Tibial artery (tissue), 4 donors: Measurements from ENCODE around the gene WARS2.

Source experiments
- DNase-seq, 2 donors: peaks; one replicate each; pipeline ENCODE4 v3.0.0-alpha.2; 2019
- H3K27ac ChIP-seq, 2 donors: fragments of 200-600 bp; sonication (generic) in 1 of 2; 1 replicate in 1 of 2; 2 replicates in 1 of 2; pipeline ENCODE4 v1.5.1; 2018 to 2019; ENCODE audit warnings: mild to moderate bottlenecking in 1 of 2
- H3K27me3 ChIP-seq, 2 donors: fragments of 200-600 bp; sonication (generic) in 1 of 2; one replicate each; pipeline versions ENCODE4 v1.5.1 to v1.6.0; 2016 to 2019
- H3K36me3 ChIP-seq, 3 donors: fragments of 200-600 bp; sonication (generic) in 2 of 3; one replicate each; pipeline ENCODE4 v1.5.1; 2016 to 2019; ENCODE audit warnings: mild to moderate bottlenecking in 2 of 3
- H3K4me1 ChIP-seq, 4 donors: fragments of 200-600 bp; sonication (generic) in 2 of 4; 1 replicate in 3 of 4; 2 replicates in 1 of 4; pipeline ENCODE4 v1.5.1; 2016 to 2019
- H3K4me3 ChIP-seq, 2 donors: fragments of 200-600 bp; sonication (generic) in 1 of 2; 1 replicate in 1 of 2; 2 replicates in 1 of 2; pipeline ENCODE4 v1.5.1; 2018 to 2019; ENCODE audit warnings: mild to moderate bottlenecking in 2 of 2
- H3K9me3 ChIP-seq, 3 donors: fragments of 200-600 bp; sonication (generic) in 1 of 3; one replicate each; pipeline ENCODE4 v1.5.1; 2016 to 2019
- intact Hi-C: fragments of 100-400 bp; cut with DNase I; formaldehyde crosslinking; loops from one replicate; pipeline ENCODE4 v1.15.0; 2023; ENCODE audit warnings: low total_unique reads
- TF ChIP-seq, protein P1 (sequence below), 2 experiments: fragments of 200-600 bp in 1 of 2; fragments of 450-650 bp in 1 of 2; IDR thresholded peaks; one replicate each; pipeline ENCODE4 v1.5.1; 2017 to 2019; ENCODE audit warnings: antibody characterized with exemption in 2 of 2, mild to moderate bottlenecking in 1 of 2, moderate library complexity in 1 of 2

WARS2 gene

GRCh38 chr1:119071321-119071720, 69.1 kb downstream of the WARS2 start:
- intact Hi-C loops: no loop called here
- H3K27me3 ChIP-seq: no peaks in the 10 kb centered on the region
- no peak overlapping the region for H3K27ac ChIP-seq
- TF ChIP-seq, protein P1, sequence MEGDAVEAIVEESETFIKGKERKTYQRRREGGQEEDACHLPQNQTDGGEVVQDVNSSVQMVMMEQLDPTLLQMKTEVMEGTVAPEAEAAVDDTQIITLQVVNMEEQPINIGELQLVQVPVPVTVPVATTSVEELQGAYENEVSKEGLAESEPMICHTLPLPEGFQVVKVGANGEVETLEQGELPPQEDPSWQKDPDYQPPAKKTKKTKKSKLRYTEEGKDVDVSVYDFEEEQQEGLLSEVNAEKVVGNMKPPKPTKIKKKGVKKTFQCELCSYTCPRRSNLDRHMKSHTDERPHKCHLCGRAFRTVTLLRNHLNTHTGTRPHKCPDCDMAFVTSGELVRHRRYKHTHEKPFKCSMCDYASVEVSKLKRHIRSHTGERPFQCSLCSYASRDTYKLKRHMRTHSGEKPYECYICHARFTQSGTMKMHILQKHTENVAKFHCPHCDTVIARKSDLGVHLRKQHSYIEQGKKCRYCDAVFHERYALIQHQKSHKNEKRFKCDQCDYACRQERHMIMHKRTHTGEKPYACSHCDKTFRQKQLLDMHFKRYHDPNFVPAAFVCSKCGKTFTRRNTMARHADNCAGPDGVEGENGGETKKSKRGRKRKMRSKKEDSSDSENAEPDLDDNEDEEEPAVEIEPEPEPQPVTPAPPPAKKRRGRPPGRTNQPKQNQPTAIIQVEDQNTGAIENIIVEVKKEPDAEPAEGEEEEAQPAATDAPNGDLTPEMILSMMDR (IDR thresholded peaks at IDR 0.05): no peak
- H3K4me3 ChIP-seq: no peak overlapping the region
- H3K36me3 ChIP-seq: no peaks in the 10 kb centered on the region
- peaks cover 0 to 17% (median 0%) of the 10 kb centered on the region in 4 donors for H3K4me1 ChIP-seq
- no peak for DNase-seq
- H3K9me3 ChIP-seq: no peaks in the 10 kb centered on the region

DNA sequence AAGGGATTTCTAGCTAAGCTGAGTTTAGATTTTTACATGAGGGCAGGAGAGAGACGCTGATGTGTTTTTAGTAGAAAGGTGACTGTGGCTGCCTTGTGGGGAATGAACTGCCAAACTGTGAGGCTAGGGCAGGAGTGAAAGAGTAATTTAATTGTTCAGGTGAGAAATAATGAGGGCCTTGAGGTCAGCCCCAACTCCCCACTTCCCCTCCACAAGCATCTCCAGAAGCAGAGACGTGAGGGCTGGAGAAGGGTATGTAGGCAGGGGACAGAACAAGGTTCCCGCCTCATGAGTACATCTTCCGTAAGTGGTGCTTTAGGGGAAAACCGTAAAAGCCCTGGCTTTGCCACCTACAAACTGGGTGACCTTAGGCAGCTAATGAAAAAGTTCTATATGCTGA, 70.8 kb downstream of the WARS2 start:
- TF ChIP-seq, protein P1 (IDR thresholded peaks at IDR 0.05): no peak
- Histone ChIP-seq H3K27ac (no peak overlapping the region), H3K9me3 (no peaks in the 10 kb centered on the region), H3K4me3 (no peak overlapping the region), H3K27me3 (no peaks in the 10 kb centered on the region), H3K36me3 (no peaks in the 10 kb centered on the region), H3K4me1 (peaks cover 0 to 4% (median 0%) of the 10 kb centered on the region in 4 donors)
- no peak for DNase-seq
- intact Hi-C loops: no loop called here

DNA sequence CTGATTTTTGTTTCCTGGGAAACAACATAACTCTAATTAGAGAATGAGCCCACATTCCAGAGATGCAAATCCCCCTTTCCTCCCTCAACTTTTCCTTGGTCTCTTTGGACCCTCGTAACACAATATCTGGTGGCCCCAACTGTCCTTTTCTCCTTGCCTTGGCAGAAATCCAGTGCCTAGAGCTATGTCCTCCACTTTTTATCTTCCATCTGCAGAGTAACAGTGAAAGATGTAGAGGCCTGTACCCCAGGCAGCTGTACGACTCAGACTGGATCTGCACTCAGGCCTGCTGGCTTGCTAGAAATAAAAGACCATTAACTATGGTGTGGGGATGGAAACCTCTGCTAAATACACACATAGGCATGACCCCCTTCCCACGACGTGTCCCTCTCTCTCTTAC, 72.0 kb downstream of the WARS2 start:
- TF ChIP-seq, protein P1 (IDR thresholded peaks at IDR 0.05): no peak
- Histone ChIP-seq H3K9me3 (no peaks in the 10 kb centered on the region), H3K27ac (no peak overlapping the region), H3K27me3 (no peaks in the 10 kb centered on the region), H3K4me3 (no peak overlapping the region), H3K4me1 (peaks cover 0 to 4% (median 0%) of the 10 kb centered on the region in 4 donors), H3K36me3 (no peaks in the 10 kb centered on the region)
- no peak for DNase-seq
- intact Hi-C loops: no loop called here

DNA sequence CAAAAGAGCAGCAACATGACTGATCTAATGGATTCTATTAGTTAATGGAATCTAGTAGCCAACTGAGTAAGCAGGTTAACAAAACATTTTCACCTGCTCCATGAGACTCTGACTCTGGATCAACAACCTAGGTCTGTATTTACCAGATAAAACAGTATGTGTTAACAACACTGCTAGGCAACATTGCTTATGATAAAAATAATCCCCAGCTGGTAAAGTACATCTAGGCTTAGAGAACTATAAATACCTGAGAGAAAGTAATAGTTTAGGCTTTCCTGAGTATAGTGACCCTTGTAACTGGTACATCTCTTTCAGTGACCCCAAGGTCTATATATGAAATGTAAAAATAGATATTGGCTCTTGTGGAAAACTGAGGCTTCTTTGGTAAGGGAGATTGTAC, 78.8 kb downstream of the WARS2 start:
- no peak for DNase-seq
- H3K9me3 ChIP-seq: no peaks in the 10 kb centered on the region
- H3K4me1 ChIP-seq: peaks cover 0 to 2% (median 0%) of the 10 kb centered on the region in 4 donors
- H3K27me3 ChIP-seq: no peaks in the 10 kb centered on the region
- no peak overlapping the region for H3K4me3 ChIP-seq
- H3K36me3 ChIP-seq: peaks cover 0 to 8% (median 0%) of the 10 kb centered on the region in 3 donors
- H3K27ac ChIP-seq: no peak overlapping the region
- intact Hi-C loops: no loop called here
- TF ChIP-seq, protein P1 (IDR thresholded peaks at IDR 0.05): no peak

DNA sequence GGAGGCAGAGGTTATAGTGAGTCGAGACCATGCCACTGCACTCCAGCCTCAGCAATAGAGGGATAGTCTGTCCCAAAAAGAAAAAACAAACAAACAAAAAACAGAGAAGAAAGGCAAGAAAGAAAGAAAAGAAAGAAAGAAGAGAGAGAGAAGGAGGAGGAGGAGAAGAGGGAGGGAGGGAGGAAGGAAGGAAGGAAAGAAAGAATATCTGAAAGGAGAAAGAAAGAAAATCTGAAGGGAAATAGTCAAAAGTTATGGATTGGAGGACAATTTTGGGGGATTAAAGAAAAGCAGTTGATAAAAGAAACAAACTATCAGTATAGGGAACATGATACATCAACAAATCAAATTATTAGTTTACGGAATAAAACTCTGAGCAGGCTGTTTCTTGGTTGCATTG, 84.9 kb downstream of the WARS2 start:
- intact Hi-C loops: no loop called here
- DNase-seq: no peak
- TF ChIP-seq, protein P1 (IDR thresholded peaks at IDR 0.05): no peak
- Histone ChIP-seq H3K36me3 (peaks cover 0 to 8% (median 0%) of the 10 kb centered on the region in 3 donors), H3K9me3 (no peaks in the 10 kb centered on the region), H3K4me3 (no peak overlapping the region), H3K27ac (no peak overlapping the region), H3K4me1 (no peaks in the 10 kb centered on the region), H3K27me3 (no peaks in the 10 kb centered on the region)

- H3K27me3 ChIP-seq: no peaks in the 10 kb centered on the region
- H3K27ac ChIP-seq: no peak overlapping the region
- DNase-seq: no peak
- intact Hi-C loops: no loop called here
- no peaks in the 10 kb centered on the region for H3K4me1 ChIP-seq
- TF ChIP-seq, protein P1 (IDR thresholded peaks at IDR 0.05): no peak
- H3K4me3 ChIP-seq: no peak overlapping the region
- peaks cover 0 to 8% (median 0%) of the 10 kb centered on the region in 3 donors for H3K36me3 ChIP-seq
- H3K9me3 ChIP-seq: no peaks in the 10 kb centered on the region
These were observed 86.5 kb downstream of the WARS2 start for GRCh38 chr1:119053917-119054316.
